Fibroblast of the aortic adventitia (primary cell): Measurements from ENCODE around the gene ENC1. TPM values are rescaled to one million over a fixed set of nuclear protein-coding genes. Genes with fewer than 3 reads are reported as not detected.

Experiments
- DNase-seq: peaks from one replicate; pipeline ENCODE4 v3.0.0-alpha.2; 2010; ENCODE audit warnings: low read depth
- H3K4me3 ChIP-seq: 2 replicates; pipeline ENCODE4 v1.5.1; 2011; ENCODE audit warnings: low read depth, mild to moderate bottlenecking, control low read depth, low read length, moderate library complexity
- total RNA-seq: library from RNA; depleted of rRNA; stranded (reverse); fragments of >200 nt; gene quantifications from 2 replicates; pipeline ENCODE4 v1.2.3, GENCODE V29; 2012; ENCODE audit warnings: low replicate concordance
- TF ChIP-seq, protein P1 (sequence below): IDR thresholded peaks from 2 replicates; pipeline ENCODE4 v1.5.1; 2011; ENCODE audit warnings: mild to moderate bottlenecking, low read length, control low read depth, inconsistent platforms; ENCODE audit not compliant: insufficient read depth

ENC1 gene
- total RNA-seq, 1 donor, result 21.0 TPM

DNA sequence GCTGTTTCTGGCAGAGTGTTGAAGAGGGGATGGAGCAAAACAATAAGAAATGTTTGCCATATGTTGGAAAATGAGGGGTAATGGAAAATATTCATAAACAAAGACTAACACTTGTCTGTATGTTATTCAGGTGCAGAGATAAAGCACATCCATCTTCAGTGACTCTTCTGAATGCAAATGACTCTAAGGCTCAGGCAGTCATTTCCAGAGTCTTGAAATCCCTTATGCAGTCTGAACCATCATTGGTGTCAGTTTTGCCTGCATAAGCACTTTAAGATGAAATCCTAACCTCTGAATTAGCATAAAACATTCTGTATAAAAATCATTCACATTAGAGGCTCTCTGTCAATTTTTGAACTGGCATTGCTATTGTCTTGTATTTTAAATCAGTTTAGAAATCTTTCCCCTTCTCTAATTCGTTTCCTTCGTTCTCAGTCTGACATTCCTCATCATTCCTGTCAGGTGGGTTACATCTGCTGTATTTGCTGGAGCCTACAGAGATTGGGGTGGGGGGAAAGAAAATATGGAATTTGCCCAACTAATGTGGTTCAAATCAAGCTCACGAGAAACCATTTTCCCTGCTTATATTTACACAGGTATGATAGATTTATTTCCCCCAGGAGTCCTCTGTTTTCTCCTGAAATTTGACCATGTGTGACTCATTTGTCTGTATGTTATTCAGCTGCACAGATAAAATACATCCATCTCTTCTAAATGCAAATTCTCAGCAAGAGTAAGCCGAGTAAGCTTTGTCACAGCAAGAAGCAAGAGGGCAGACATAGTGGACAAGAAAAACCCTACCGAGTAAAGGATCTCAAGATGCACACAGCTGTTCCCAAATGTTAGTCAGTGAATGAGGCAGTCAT is 31.6 kb downstream of the ENC1 start:
- DNase-seq, result no peak
- TF ChIP-seq, protein P1, sequence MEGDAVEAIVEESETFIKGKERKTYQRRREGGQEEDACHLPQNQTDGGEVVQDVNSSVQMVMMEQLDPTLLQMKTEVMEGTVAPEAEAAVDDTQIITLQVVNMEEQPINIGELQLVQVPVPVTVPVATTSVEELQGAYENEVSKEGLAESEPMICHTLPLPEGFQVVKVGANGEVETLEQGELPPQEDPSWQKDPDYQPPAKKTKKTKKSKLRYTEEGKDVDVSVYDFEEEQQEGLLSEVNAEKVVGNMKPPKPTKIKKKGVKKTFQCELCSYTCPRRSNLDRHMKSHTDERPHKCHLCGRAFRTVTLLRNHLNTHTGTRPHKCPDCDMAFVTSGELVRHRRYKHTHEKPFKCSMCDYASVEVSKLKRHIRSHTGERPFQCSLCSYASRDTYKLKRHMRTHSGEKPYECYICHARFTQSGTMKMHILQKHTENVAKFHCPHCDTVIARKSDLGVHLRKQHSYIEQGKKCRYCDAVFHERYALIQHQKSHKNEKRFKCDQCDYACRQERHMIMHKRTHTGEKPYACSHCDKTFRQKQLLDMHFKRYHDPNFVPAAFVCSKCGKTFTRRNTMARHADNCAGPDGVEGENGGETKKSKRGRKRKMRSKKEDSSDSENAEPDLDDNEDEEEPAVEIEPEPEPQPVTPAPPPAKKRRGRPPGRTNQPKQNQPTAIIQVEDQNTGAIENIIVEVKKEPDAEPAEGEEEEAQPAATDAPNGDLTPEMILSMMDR, result no peak
- no peak overlapping the region for H3K4me3 ChIP-seq

DNA sequence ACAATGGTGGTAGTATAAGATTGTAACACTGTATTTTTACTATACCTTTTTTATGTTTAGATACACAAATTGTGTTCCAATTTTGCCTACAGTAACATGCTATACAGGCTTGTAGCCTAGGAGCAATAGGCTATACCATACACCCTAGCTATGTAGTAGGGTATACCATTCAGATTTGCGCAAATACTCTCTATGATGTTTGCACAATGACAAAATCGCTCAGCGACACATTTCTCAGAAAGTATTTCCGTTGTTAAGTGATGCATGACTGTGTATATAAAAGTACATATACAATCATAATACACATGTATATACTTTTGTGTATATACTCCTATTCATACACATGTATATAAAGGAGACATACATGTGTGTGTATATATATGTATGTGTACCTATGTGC is 34.8 kb downstream of the ENC1 start:
- TF ChIP-seq, protein P1, result no peak
- no peak for DNase-seq

DNA sequence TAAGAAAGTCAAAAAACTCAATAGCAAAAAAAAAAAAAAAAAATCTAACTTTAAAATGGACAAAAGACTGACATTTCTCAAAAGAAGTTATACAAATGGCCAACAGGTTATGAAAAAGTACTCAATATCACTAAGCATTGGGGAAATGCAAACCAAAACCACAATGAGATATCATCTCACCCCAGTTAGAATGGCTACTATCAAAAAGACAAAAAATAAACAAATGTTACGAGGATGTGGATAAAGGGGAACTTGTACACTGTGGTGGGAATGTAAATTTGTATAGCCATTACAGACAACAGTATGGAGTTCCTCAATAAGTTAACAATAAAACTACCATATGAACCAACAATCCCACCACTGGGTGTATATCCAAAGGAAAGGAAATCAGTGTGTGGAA is 37.2 kb downstream of the ENC1 start:
- no peak for DNase-seq
- TF ChIP-seq, protein P1, result no peak

More for the DNA sequence above, 34.8 kb downstream of the ENC1 start:
- H3K4me3 ChIP-seq, result no peak overlapping the region

DNA sequence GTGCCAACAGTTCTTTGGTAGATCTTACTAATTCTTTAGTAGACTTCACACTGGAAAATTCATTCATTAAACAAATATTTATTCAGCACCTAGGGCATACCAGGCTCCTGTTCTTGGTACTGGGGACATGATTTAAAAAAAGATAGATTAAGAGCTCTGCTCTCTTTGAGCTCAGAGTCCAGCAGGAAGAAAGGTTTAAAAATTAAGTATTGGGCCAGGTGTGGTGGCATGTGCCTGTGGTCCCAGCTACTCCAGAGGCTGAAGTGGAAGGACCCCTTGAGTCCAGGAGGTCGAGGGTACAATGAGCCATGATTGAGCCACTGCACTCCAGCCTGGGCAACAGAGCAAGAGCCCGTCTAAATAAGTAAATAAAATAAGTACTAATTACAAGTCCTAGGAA is 41.4 kb downstream of the ENC1 start:
- DNase-seq, result no peak
- TF ChIP-seq, protein P1, result no peak
- H3K4me3 ChIP-seq, result no peak overlapping the region

More for the DNA sequence above, 37.2 kb downstream of the ENC1 start:
- H3K4me3 ChIP-seq, result no peak overlapping the region

DNA sequence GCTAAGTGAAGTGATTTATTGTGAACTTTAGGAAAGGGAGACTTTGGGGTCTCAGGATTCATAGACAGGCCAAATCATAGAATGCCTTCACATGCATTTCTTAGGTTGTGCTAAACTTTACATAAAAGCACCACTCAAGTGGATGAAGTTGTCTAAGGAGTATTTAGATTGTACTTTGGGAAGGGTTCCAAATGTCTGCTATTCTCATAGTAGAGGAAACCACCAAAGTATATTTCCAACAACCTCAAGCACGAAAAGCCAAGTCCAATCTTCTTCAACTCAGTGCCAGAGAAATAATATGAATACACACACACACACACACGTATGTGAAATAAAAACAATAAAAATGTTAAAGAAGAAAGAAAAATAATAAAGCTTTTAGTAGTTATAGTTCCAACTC is 41.8 kb downstream of the ENC1 start:
- peak; percentile 53 for DNase-seq
- TF ChIP-seq, protein P1, result no peak
- no peak overlapping the region for H3K4me3 ChIP-seq

DNA sequence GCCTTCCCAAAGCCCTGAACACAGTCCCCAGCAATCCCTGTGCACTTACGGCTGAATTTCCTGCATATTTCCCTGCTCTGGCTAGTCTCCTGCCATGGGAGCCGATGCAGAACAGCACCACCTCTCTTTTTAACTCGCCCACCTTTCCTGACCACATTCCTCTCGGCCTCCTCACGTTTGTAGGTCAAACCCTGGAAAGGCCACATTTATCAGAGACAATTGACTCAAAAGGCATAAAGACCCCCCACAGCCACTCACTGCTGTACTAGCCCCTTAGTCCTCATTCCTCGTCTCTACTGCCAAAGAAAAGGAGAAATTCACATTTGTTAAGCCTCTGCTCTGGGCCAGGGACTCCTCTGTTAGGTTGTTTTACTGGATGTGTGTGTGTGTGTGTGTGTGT is 43.6 kb downstream of the ENC1 start:
- TF ChIP-seq, protein P1, result no peak
- no peak overlapping the region for H3K4me3 ChIP-seq
- DNase-seq, result no peak
